ENCODE results near the gene IGFN1.

DNA sequence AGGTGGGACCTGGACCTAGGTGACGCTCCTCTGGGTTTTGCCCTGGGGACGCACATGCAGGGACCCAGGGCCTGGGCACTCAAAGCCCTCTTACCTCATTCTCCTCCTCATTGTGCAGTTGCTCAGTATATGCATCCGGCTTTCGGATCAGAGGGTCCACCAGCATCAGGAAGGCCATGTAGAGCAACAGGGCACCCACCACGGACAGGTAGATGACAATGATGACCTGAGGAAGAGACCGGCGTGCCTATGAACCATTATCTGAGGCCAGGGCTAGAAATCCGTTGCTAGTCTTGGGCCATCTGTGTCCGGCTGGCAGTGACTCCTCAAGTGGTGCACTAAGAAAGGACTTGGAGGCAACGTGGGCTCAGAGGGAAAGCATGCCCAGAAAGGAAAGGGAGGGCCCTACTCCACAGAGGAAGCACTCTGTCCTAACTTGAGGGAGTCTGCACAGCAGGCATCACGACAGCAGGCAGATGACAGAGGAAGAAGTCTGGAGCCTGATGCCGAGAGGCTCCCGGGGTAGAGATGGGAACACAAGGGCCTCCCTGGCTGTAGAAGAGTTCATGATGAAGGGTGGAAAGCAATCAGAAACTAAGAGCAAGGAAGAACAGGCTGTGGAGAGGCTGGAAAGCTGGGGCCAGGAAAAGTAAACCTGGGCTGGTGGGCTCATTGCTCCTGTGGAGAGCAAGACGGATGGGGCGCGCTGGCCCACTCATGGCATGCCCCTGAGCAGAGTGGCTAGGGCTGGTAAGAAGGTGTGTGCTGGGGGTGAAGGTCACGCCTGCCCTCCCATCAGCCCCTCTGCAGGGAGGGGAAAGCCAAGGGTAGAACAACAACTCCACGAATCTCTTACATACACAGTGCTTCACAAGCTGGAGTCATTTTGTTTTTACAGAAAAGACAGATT, 46.6 kb upstream of the IGFN1 start:
- TF ChIP-seq EZH2 (IDR thresholded peaks at IDR 0.05; ENCODE audit: borderline replicate concordance) (no peak), EZH2phosphoT487 (IDR thresholded peaks at IDR 0.05; ENCODE audit: low read depth, severe bottlenecking, unreplicated experiment) (no peak)
- TF ChIP-seq, protein P1, sequence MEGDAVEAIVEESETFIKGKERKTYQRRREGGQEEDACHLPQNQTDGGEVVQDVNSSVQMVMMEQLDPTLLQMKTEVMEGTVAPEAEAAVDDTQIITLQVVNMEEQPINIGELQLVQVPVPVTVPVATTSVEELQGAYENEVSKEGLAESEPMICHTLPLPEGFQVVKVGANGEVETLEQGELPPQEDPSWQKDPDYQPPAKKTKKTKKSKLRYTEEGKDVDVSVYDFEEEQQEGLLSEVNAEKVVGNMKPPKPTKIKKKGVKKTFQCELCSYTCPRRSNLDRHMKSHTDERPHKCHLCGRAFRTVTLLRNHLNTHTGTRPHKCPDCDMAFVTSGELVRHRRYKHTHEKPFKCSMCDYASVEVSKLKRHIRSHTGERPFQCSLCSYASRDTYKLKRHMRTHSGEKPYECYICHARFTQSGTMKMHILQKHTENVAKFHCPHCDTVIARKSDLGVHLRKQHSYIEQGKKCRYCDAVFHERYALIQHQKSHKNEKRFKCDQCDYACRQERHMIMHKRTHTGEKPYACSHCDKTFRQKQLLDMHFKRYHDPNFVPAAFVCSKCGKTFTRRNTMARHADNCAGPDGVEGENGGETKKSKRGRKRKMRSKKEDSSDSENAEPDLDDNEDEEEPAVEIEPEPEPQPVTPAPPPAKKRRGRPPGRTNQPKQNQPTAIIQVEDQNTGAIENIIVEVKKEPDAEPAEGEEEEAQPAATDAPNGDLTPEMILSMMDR (IDR thresholded peaks at IDR 0.05; ENCODE audit: poor library complexity), result no peak
